Measurements from ENCODE around the gene KNG1.
"Not testable (repeated sequence)": the region's sequence is repeated elsewhere in the genome, so short reads cannot be mapped to it uniquely, and the experiment has no call there.

The KNG1 gene

DNA sequence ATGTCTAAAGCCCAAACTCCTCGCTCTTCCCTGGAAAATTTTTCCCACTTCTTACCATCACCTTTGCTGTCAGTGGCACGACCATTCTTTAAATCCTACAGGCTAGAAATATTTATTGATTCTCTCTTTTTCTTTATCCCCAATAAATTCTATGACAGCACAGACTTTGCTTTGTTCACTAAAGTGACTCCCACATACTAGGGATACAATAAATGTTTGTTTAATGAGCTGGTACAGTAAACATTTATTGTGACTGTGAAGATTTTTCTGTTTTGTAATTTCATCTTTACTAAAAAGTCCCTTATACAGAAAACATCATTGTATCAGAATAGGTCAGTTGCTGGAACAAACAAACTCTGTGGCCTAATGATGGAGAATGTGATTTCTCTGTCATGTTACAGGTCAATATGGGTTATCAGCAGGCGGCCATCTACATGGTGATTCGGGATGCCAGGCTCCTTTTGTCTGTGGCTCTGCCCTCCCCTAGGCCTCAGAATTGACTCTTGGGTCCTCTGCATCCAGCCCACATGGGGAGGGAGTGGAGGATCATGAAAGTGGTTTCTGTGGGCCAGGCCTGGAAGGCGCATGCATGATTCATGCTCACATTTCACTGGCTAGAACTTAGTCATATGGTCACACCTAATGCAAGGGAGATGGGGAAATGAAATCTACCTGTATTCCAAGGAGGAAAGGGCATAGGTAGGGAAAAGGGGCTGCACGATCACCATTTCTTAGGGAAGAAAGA, 22.7 kb upstream of the KNG1 start:
- no peak for DNase-seq (ENCODE audit: low spot score)
- Histone ChIP-seq H3K4me3 (no peak overlapping the region), H3K27ac (no peak overlapping the region)
- TF ChIP-seq, protein P1, sequence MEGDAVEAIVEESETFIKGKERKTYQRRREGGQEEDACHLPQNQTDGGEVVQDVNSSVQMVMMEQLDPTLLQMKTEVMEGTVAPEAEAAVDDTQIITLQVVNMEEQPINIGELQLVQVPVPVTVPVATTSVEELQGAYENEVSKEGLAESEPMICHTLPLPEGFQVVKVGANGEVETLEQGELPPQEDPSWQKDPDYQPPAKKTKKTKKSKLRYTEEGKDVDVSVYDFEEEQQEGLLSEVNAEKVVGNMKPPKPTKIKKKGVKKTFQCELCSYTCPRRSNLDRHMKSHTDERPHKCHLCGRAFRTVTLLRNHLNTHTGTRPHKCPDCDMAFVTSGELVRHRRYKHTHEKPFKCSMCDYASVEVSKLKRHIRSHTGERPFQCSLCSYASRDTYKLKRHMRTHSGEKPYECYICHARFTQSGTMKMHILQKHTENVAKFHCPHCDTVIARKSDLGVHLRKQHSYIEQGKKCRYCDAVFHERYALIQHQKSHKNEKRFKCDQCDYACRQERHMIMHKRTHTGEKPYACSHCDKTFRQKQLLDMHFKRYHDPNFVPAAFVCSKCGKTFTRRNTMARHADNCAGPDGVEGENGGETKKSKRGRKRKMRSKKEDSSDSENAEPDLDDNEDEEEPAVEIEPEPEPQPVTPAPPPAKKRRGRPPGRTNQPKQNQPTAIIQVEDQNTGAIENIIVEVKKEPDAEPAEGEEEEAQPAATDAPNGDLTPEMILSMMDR (IDR thresholded peaks at IDR 0.05), result no peak

DNA sequence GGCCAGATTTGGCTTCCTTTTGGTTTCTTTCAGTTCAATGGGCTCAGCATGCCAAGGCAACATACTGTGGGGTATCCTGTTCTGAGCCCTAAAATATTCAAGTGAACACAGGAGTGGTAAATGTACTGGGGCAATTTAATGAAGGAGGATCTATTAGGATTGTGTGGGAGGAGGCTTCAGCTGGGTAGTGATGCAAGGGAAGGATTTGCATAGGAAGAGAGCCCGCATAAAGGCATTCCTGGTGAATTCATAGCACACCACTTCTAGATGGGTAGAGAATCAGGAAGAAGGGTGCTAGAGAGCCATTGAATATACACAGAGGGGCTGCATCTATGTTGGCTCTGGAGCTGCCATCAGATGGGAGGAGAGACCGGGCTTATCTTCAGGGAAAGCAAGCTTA, 20.6 kb upstream of the KNG1 start:
- TF ChIP-seq, protein P1 (IDR thresholded peaks at IDR 0.05), result no peak
- H3K4me3 ChIP-seq, result no peak overlapping the region
- DNase-seq (ENCODE audit: low spot score), result no peak
- no peak overlapping the region for H3K27ac ChIP-seq

DNA sequence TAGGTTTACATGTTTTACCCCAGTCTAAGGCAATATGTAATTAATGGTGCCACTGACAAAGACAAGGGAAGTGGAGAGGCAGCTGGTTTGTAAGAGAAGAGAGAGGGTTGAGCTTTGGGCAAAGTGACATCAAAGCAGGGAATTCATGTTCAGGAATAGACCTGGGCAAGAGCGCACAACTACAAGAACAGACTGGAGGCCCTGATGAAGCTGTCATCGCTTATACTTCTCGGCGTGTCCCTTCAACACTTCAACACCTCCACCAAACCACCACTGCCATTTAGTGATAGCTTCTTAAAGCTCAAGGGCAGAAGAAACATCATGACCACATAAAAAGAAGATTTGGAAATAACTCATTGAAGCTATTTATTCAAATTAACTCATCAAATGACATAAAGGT, 19.6 kb upstream of the KNG1 start:
- DNase-seq (ENCODE audit: low spot score), result no peak
- TF ChIP-seq, protein P1 (IDR thresholded peaks at IDR 0.05), result no peak
- Histone ChIP-seq H3K4me3 (no peak overlapping the region), H3K27ac (no peak overlapping the region)

DNA sequence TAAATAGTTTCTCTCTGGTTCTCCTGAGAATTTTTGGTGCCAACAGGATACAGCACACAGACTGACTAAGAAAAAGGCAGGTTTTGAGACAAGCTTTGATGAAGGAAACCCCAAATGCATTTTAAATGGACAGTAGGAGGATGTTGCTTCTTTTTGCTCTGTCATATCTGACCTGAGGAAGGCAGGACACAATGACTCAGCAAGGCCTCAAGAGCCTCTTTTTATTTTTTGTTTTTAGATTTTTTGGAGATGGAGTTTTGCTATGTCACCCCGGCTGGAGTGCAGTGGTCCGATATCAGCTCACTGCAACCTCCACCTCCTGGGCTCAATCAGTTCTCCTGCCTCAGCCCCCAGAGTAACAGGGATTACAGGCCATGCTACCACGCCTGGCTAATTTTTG, 16.9 kb upstream of the KNG1 start:
- TF ChIP-seq, protein P1 (IDR thresholded peaks at IDR 0.05), result no peak
- H3K27ac ChIP-seq, result no peak overlapping the region
- no peak for DNase-seq (ENCODE audit: low spot score)

DNA sequence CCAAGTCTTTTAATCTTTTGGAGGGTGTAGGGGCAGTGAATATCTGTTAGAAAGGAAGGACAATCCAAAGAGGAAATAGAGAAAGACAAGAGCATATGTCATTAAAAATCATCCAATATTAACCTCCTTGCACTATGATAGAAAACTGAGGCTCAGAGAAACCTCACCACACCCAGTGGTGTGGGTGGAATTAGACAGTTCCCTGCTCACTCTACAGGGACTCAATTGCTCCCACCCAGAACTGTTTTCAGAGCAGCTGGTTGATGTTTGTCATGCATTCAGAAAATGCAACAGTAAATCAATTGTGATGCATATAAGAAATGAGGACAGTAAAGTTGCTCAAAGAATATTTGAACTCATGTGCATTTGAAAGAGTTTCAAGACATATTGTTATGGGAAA, 14.7 kb upstream of the KNG1 start:
- not testable (repeated sequence) for H3K27ac ChIP-seq; DNase-seq (ENCODE audit: low spot score); H3K4me3 ChIP-seq

More for the DNA sequence above, 16.9 kb upstream of the KNG1 start:
- no peak overlapping the region for H3K4me3 ChIP-seq

DNA sequence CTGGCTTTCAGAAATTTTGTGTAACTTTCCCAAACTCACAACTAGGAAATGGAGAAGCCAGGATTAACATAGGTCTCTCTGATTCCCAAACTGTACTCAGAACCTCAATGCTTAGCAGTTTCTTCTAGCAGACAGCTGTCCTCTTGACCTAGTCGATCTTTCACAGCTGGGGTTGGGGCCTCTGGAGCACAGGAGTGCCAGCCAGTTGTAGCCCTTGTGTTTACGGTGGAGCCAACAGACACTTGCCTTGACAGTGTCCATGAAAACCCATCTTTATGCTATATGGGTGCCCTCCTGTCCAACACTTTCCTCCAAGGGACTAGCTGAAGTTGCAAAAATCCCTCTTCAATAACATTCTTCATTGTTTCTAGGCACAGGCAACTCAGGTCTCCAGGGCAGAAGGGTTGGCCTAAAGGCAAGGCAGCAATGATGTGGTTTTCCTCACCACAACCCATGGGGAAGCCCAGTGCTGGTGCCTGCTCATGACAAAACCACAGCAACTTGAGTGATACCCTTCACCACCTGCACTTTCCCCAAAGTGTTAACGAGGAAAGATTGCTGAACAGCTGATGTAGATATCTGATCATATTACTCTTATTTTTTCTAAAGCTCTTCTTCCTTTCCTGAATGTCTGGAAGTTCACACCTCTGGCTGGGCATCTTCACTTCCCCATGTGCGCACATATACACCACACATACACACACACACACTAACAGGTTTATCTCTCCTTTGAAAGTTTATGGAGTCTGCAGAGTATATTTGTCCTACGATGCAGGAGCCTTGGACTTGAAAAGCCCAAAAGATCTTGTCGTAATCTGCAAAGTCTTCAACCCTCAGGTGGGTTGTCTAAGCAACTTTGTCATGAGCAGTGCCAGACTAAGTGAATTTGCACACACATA, 11.0 kb upstream of the KNG1 start:
- DNase-seq (ENCODE audit: low spot score), result no peak
- Histone ChIP-seq H3K27ac (no peak overlapping the region), H3K4me3 (no peak overlapping the region)
- TF ChIP-seq, protein P1 (IDR thresholded peaks at IDR 0.05), result no peak

DNA sequence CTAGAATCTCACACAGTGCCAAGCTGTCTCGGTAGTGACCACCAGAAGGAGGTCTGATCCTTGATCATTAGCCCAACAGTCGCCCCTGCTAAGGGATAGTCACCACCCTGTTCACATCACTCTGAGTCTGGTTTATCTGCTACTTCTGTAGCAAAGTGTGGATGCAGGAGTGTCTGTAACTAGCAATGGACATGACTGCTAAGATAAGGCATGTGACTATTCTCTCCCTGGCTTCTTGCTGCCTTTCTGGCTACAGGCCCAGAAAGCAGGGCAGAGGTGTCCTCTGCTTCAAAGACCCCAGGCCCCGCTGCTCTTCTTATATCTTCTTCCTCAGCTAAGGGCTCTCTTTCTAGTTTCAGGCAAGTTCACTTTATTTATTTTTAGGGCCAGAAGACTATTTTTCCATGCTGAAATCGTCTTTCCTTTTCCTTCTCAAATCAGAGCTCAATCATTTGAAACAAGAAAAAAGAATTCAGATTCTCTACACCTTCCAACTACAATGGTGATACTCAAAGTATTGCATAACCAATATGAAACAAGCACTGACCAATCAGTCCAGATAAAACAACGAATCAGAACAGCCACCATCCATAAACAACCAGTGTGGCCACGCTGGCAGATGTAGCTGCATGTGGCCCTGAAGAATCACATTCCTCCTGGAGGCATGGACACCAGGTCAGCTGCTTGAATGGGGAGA, 8.0 kb upstream of the KNG1 start:
- TF ChIP-seq, protein P1 (IDR thresholded peaks at IDR 0.05), result no peak
- Histone ChIP-seq H3K4me3 (no peak overlapping the region), H3K27ac (no peak overlapping the region)
- no peak for DNase-seq (ENCODE audit: low spot score)

DNA sequence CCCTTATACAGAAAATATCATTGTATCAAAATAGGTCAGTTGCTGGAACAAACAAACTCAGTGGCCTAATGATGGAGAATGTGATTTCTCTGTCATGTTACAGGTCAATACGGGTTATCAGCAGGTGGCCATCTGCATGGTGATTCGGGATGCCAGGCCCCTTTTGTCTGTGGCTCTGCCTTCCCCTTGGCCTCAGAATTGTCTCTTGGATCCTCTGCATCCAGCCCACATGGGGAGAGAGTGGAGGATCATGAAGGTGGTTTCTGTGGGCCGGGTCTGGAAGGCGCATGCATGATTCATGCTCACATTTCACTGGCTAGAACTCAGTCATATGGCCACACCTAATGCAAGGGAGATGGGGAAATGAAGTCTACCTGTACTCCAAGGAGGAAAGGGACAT, 6.5 kb upstream of the KNG1 start:
- not testable (repeated sequence) for DNase-seq (ENCODE audit: low spot score)

More for the DNA sequence above, 6.5 kb upstream of the KNG1 start:
- not testable (repeated sequence) for H3K27ac ChIP-seq, H3K4me3 ChIP-seq
